Liver (tissue), 9 donors: ENCODE results near the gene SERPINF2. TPM values are rescaled to one million over a fixed set of nuclear protein-coding genes. Genes with fewer than 3 reads are reported as not detected.
A peak's percentile ranks its signal among the peaks of the same experiment; 100 is the strongest.

Experiments used
- DNase-seq: peaks from one replicate; pipeline ENCODE4 v3.0.0-alpha.2; 2017; ENCODE audit warnings: low spot score
- H3K27ac ChIP-seq, 2 donors: one replicate each; pipeline ENCODE4 v1.7.0; 2013; ENCODE audit warnings: inconsistent platforms in 2 of 2, low read length in 2 of 2, control low read depth in 1 of 2, low read depth in 1 of 2, mild to moderate bottlenecking in 1 of 2
- H3K27me3 ChIP-seq, 4 donors: one replicate each; pipeline versions ENCODE4 v1.6.1 to v1.7.0; 2013; ENCODE audit warnings: low read length in 3 of 4, inconsistent platforms in 1 of 4, mild to moderate bottlenecking in 1 of 4, moderate library complexity in 1 of 4; ENCODE audit not compliant: control insufficient read depth in 4 of 4, insufficient read depth in 4 of 4
- H3K36me3 ChIP-seq, 4 donors: one replicate each; pipeline versions ENCODE4 v1.6.1 to v1.7.0; 2013; ENCODE audit warnings: low read length in 3 of 4, mild to moderate bottlenecking in 3 of 4, low read depth in 1 of 4, moderate library complexity in 1 of 4; ENCODE audit not compliant: control insufficient read depth in 4 of 4, insufficient read depth in 3 of 4
- H3K4me1 ChIP-seq, 4 donors: one replicate each; pipeline versions ENCODE4 v1.6.1 to v1.7.0; 2013; ENCODE audit warnings: low read length in 3 of 4, mild to moderate bottlenecking in 3 of 4, moderate library complexity in 1 of 4; ENCODE audit not compliant: control insufficient read depth in 4 of 4, insufficient read depth in 4 of 4
- H3K4me3 ChIP-seq, 3 donors: one replicate each; pipeline versions ENCODE4 v1.6.1 to v1.7.0; 2013; ENCODE audit warnings: low read length in 3 of 3, control low read depth in 1 of 3, low read depth in 1 of 3, mild to moderate bottlenecking in 1 of 3
- H3K9ac ChIP-seq, 2 donors: one replicate each; pipeline ENCODE4 v1.7.0; 2013; ENCODE audit warnings: low read length in 2 of 2, mild to moderate bottlenecking in 2 of 2, moderate library complexity in 2 of 2, control low read depth in 1 of 2, low read depth in 1 of 2
- H3K9me3 ChIP-seq, 4 donors: one replicate each; pipeline versions ENCODE4 v1.6.1 to v1.7.0; 2013; ENCODE audit warnings: low read length in 3 of 4; ENCODE audit not compliant: control insufficient read depth in 4 of 4
- EGR1 ChIP-seq, 2 donors: IDR thresholded peaks; 2 replicates each; pipeline ENCODE4 v1.6.1; 2016 to 2018; ENCODE audit warnings: antibody characterized with exemption in 2 of 2, low read depth in 2 of 2
- FOXA1 ChIP-seq: IDR thresholded peaks from 2 replicates; pipeline ENCODE4 v1.6.1; 2016; ENCODE audit warnings: antibody characterized with exemption
- FOXA2 ChIP-seq: IDR thresholded peaks from 2 replicates; pipeline ENCODE4 v1.6.1; 2016; ENCODE audit warnings: antibody characterized with exemption
- GABPA ChIP-seq, 2 donors: IDR thresholded peaks in 1 of 2; conservative IDR thresholded peaks in 1 of 2; 2 replicates each; pipeline ENCODE4 v1.6.1; 2016; ENCODE audit warnings: antibody characterized with exemption in 2 of 2, mild to moderate bottlenecking in 1 of 2, moderate library complexity in 1 of 2
- HNF4A ChIP-seq, 2 donors: conservative IDR thresholded peaks; 2 replicates each; pipeline ENCODE4 v1.6.1; 2016; ENCODE audit warnings: antibody characterized with exemption in 2 of 2, mild to moderate bottlenecking in 2 of 2
- HNF4G ChIP-seq: IDR thresholded peaks from 2 replicates; pipeline ENCODE4 v1.6.1; 2016; ENCODE audit warnings: antibody characterized with exemption
- JUND ChIP-seq, 2 donors: IDR thresholded peaks; 2 replicates each; pipeline ENCODE4 v1.6.1; 2016; ENCODE audit warnings: antibody characterized with exemption in 2 of 2
- NR2F2 ChIP-seq: IDR thresholded peaks from 2 replicates; pipeline ENCODE4 v1.6.1; 2016; ENCODE audit warnings: antibody characterized with exemption
- RAD21 ChIP-seq, 2 donors: IDR thresholded peaks; 2 replicates each; pipeline ENCODE4 v1.6.1; 2016; ENCODE audit warnings: antibody characterized with exemption in 2 of 2, mild to moderate bottlenecking in 2 of 2
- TAF1 ChIP-seq: conservative IDR thresholded peaks from 2 replicates; pipeline ENCODE4 v1.6.1; 2016; ENCODE audit warnings: antibody characterized with exemption, mild to moderate bottlenecking
- YY1 ChIP-seq: IDR thresholded peaks from 2 replicates; pipeline ENCODE4 v1.6.1; 2016; ENCODE audit warnings: antibody characterized with exemption, mild to moderate bottlenecking
- WGBS: extraction: QIAGEN DNeasy Blood & Tissue Kit; methylation state at CpG from one replicate; pipeline ENCODE4 v1.1.7; 2013; 5-methylcytosine and 5-hydroxymethylcytosine counted together
- polyA plus RNA-seq, 2 donors: library from polyadenylated mRNA; stranded (reverse) in 1 of 2; unstranded in 1 of 2; fragments of 200-250 nt in 1 of 2; fragments of >200 nt in 1 of 2; fragmentation: Nextera tagmentation in 1 of 2; extraction: Ambion mirVana in 1 of 2; gene quantifications; one replicate each; pipeline versions ENCODE4 v1.2.1 to v1.2.3, GENCODE V29; 2013 to 2015
- total RNA-seq, 2 donors: library from RNA; depleted of rRNA; stranded (reverse); fragments of >200 nt; gene quantifications; one replicate each; pipeline ENCODE4 v1.2.3, GENCODE V29; 2014
- TF ChIP-seq, protein P1 (sequence below): IDR thresholded peaks from 2 replicates; pipeline ENCODE4 v1.6.1; 2016; ENCODE audit warnings: antibody characterized with exemption
- TF ChIP-seq, protein P2 (sequence below): IDR thresholded peaks from 2 replicates; pipeline ENCODE4 v1.6.1; 2016; ENCODE audit warnings: antibody characterized with exemption
- TF ChIP-seq, protein P3 (sequence below): IDR thresholded peaks from 2 replicates; pipeline ENCODE4 v1.6.1; 2016; ENCODE audit warnings: antibody characterized with exemption, mild to moderate bottlenecking
- TF ChIP-seq, protein P4 (sequence below): fragments of 150-350 bp; IDR thresholded peaks from 2 replicates; pipeline ENCODE4 v1.5.1; 2017; ENCODE audit warnings: improper control_type of control experiment, low read depth, low read length; ENCODE audit not compliant: missing input control
- donor health status: healthy.
- donor health status: healthy.
- donor health status: healthy.
- donor health status: healthy.
- donor health status: healthy.

Gene SERPINF2
- total and polyA plus RNA-seq, 4 donors = 477 to 1,248 (median 675) TPM

DNA sequence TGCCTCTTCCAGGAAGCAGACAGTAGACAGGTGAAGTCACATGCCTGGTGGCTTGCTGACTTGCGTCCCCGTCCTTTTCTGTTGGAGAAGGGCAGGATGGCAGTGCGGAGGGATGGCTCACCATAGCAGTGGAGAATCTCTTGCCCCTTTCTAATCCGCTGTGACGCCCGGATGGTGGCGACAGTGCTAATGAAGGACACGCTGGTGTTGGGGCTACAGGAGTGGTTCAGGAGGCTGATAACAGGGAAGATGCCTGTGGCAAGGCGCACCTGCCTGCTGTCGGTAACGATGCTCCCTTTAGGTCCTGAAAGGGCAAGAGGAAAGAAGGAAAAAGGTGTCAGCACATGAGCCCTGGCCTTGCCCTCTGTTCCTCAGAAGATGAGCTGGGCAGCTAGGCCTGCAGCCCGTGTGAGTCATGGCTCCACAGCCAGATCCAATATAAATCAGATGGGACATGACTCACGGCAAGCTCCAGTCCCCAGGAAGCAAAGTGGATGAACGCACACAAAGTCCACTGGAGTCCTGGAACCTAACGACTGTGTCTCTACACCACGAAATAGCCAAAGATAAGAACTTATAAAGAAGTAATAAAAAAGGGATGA lies 44.7 kb downstream of the SERPINF2 start:
- Histone ChIP-seq H3K27me3 (no peaks in the 10 kb centered on the region), H3K9me3 (no peaks in the 10 kb centered on the region), H3K36me3 (peaks cover 0 to 8% (median 4%) of the 10 kb centered on the region in 4 donors), H3K9ac (no peak overlapping the region), H3K4me1 (peaks cover 0 to 30% (median 15%) of the 10 kb centered on the region in 4 donors), H3K27ac (peak overlapping the region; percentile 47 to 86), H3K4me3 (no peak overlapping the region)
- 79% methylated on average over 16 of the region's 16 CpGs for WGBS
- DNase-seq = no peak
- TF ChIP-seq HNF4A (conservative IDR thresholded peaks at IDR 0.05) (peak in 1 of 2 donors; percentile 56), TAF1 (no peak), HNF4G (no peak), JUND (IDR thresholded peaks at IDR 0.05) (peak in 1 of 2 donors; percentile 85), EGR1 (IDR thresholded peaks at IDR 0.05; ENCODE audit: low read depth in 2 of 2) (no peak), RAD21 (IDR thresholded peaks at IDR 0.05) (peak in 1 of 2 donors; percentile 5), FOXA2 (no peak)
- TF ChIP-seq, protein P1, sequence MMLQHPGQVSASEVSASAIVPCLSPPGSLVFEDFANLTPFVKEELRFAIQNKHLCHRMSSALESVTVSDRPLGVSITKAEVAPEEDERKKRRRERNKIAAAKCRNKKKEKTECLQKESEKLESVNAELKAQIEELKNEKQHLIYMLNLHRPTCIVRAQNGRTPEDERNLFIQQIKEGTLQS = no peak
- TF ChIP-seq, protein P2, sequence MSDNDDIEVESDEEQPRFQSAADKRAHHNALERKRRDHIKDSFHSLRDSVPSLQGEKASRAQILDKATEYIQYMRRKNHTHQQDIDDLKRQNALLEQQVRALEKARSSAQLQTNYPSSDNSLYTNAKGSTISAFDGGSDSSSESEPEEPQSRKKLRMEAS = no peak
- TF ChIP-seq, protein P3, sequence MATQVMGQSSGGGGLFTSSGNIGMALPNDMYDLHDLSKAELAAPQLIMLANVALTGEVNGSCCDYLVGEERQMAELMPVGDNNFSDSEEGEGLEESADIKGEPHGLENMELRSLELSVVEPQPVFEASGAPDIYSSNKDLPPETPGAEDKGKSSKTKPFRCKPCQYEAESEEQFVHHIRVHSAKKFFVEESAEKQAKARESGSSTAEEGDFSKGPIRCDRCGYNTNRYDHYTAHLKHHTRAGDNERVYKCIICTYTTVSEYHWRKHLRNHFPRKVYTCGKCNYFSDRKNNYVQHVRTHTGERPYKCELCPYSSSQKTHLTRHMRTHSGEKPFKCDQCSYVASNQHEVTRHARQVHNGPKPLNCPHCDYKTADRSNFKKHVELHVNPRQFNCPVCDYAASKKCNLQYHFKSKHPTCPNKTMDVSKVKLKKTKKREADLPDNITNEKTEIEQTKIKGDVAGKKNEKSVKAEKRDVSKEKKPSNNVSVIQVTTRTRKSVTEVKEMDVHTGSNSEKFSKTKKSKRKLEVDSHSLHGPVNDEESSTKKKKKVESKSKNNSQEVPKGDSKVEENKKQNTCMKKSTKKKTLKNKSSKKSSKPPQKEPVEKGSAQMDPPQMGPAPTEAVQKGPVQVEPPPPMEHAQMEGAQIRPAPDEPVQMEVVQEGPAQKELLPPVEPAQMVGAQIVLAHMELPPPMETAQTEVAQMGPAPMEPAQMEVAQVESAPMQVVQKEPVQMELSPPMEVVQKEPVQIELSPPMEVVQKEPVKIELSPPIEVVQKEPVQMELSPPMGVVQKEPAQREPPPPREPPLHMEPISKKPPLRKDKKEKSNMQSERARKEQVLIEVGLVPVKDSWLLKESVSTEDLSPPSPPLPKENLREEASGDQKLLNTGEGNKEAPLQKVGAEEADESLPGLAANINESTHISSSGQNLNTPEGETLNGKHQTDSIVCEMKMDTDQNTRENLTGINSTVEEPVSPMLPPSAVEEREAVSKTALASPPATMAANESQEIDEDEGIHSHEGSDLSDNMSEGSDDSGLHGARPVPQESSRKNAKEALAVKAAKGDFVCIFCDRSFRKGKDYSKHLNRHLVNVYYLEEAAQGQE = no peak

DNA sequence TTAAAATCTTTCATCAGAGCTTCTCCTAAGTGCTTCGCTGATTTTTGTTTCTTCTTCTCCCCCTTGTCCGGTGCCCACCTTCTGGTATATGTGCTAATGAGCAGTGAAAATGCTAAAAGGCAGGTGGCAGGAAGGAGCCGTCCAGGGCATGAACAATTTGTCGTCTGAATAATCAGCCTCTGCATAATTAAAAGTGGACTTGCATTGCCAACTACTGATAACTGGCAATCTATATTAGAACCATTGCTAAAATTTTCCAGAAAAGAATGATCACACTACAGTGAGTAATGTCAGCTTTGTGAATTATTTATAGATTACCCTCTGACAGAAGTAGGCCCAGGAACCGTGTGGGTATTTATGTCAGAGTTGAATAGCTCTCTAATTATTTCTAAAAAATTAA lies 47.3 kb downstream of the SERPINF2 start:
- 54% methylated on average over 5 of the region's 5 CpGs for WGBS
- TF ChIP-seq HNF4A (conservative IDR thresholded peaks at IDR 0.05) (no peak), RAD21 (IDR thresholded peaks at IDR 0.05) (peak; percentile 34 to 43)
- no peak overlapping the region for H3K9ac ChIP-seq
- no peak overlapping the region for H3K4me3 ChIP-seq
- no peaks in the 10 kb centered on the region for H3K27me3 ChIP-seq
- DNase-seq = no peak
- peak overlapping the region in 1 of 2 donors; percentile 66 for H3K27ac ChIP-seq
- H3K4me1 ChIP-seq = peaks cover 0 to 13% (median 6%) of the 10 kb centered on the region in 4 donors
- H3K36me3 ChIP-seq = peaks cover 0 to 8% (median 5%) of the 10 kb centered on the region in 4 donors
- H3K9me3 ChIP-seq = no peaks in the 10 kb centered on the region

DNA sequence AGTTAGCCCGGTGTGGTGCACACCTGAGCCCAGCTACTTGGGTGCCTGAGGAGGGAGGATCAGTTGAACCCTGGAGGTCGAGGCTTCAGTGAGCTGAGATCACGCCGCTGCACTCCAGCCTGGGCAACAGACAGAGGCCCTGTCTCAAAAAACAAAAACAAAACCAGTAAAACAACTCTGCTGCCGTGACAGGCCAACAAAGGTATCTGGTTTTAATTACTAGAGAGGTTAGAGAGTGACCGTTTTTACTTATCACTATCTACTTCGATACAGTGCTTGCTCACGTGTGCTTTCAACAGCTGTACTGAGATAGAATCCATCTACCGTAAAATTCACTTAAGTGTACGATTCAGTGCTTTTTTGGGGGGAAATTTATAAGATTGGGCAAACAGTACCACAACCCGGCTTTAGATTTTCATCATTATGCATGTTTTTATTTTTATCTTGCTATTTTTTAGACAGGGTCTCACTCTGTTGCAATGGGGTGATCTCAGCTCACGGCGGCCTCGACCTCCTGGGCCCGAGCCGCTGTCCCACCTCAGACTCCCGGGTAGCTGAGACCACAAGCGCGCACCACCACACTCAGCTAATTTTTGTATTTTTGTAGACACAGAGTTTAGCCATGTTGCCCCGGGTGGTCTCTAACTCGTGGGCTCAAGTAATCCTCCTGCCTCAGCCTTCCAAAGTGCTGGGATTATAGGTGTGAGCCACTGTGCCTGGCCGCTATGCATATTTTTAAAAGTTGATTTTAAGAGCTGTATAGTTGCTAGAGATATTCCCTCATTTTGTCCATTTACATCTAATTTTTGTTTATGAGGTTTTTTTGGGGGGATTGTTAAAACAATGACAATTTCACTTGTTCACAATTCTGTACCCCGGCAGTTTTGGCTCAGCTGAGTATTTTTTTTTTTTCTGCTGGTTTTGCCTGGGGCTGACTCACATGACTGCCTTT lies 50.1 kb downstream of the SERPINF2 start:
- H3K4me1 ChIP-seq = peaks cover 0 to 5% (median 3%) of the 10 kb centered on the region in 4 donors
- no peak overlapping the region for H3K9ac ChIP-seq
- H3K9me3 ChIP-seq = no peaks in the 10 kb centered on the region
- DNase-seq = no peak
- 89% methylated on average over 23 of the region's 23 CpGs for WGBS
- H3K36me3 ChIP-seq = peaks cover 0 to 1% (median 0%) of the 10 kb centered on the region in 4 donors
- H3K4me3 ChIP-seq = no peak overlapping the region
- H3K27ac ChIP-seq = no peak overlapping the region
- no peaks in the 10 kb centered on the region for H3K27me3 ChIP-seq
- no peak for TF ChIP-seq TAF1
- TF ChIP-seq, protein P2 = no peak
- TF ChIP-seq JUND (IDR thresholded peaks at IDR 0.05) = no peak
- TF ChIP-seq YY1 = no peak
- TF ChIP-seq NR2F2 = no peak
- TF ChIP-seq, protein P4, sequence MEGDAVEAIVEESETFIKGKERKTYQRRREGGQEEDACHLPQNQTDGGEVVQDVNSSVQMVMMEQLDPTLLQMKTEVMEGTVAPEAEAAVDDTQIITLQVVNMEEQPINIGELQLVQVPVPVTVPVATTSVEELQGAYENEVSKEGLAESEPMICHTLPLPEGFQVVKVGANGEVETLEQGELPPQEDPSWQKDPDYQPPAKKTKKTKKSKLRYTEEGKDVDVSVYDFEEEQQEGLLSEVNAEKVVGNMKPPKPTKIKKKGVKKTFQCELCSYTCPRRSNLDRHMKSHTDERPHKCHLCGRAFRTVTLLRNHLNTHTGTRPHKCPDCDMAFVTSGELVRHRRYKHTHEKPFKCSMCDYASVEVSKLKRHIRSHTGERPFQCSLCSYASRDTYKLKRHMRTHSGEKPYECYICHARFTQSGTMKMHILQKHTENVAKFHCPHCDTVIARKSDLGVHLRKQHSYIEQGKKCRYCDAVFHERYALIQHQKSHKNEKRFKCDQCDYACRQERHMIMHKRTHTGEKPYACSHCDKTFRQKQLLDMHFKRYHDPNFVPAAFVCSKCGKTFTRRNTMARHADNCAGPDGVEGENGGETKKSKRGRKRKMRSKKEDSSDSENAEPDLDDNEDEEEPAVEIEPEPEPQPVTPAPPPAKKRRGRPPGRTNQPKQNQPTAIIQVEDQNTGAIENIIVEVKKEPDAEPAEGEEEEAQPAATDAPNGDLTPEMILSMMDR = no peak
- no peak for TF ChIP-seq GABPA (IDR thresholded peaks at IDR 0.05 in 1 of 2, conservative IDR thresholded peaks at IDR 0.05 in 1 of 2)
- TF ChIP-seq, protein P1 = no peak
- no peak for TF ChIP-seq FOXA1
- no peak for TF ChIP-seq HNF4A (conservative IDR thresholded peaks at IDR 0.05)
- no peak for TF ChIP-seq HNF4G
